GM21360 (cell line): Measurements from ENCODE around the gene BATF.

Experiments
- ATAC-seq: cut with Tn5 transposase; IDR thresholded peaks from one replicate; pipeline ENCODE4 v1.9.1; 2021; ENCODE audit warnings: mild to moderate bottlenecking, moderate library complexity; ENCODE audit not compliant: unreplicated experiment

The BATF gene

GRCh38 chr14:75531660-75532317 lies 9.5 kb downstream of the BATF start:
- no peak for ATAC-seq

- ATAC-seq: no peak
These were observed 11.7 kb downstream of the BATF start for GRCh38 chr14:75533791-75534555.

- no peak for ATAC-seq
These were observed 13.1 kb downstream of the BATF start for GRCh38 chr14:75535164-75535898.

GRCh38 chr14:75537071-75537470 lies 14.8 kb downstream of the BATF start:
- ATAC-seq: no peak

GRCh38 chr14:75539162-75539560 lies 16.9 kb downstream of the BATF start:
- no peak for ATAC-seq

- ATAC-seq: peak; percentile 38
These were observed 17.6 kb downstream of the BATF start for GRCh38 chr14:75539561-75540478.

- no peak for ATAC-seq
These were observed 18.2 kb downstream of the BATF start for GRCh38 chr14:75540479-75540851.

- peak; percentile 38 for ATAC-seq
These were observed 20.4 kb downstream of the BATF start for GRCh38 chr14:75542588-75543091.

GRCh38 chr14:75543253-75543652 lies 21.0 kb downstream of the BATF start:
- peak; percentile 3 for ATAC-seq

GRCh38 chr14:75543786-75544185 lies 21.5 kb downstream of the BATF start:
- ATAC-seq: no peak

GRCh38 chr14:75545907-75546306 lies 23.6 kb downstream of the BATF start:
- no peak for ATAC-seq

- ATAC-seq: no peak
These were observed 25.4 kb downstream of the BATF start for GRCh38 chr14:75547552-75548250.

GRCh38 chr14:75548544-75548943 lies 26.3 kb downstream of the BATF start:
- ATAC-seq: no peak

- ATAC-seq: peak; percentile 70
These were observed 26.9 kb downstream of the BATF start for GRCh38 chr14:75549169-75549568.

GRCh38 chr14:75551021-75551420 lies 28.8 kb downstream of the BATF start:
- no peak for ATAC-seq

- ATAC-seq: no peak
These were observed 30.9 kb downstream of the BATF start for GRCh38 chr14:75553157-75553556.

GRCh38 chr14:75553761-75554364 lies 31.6 kb downstream of the BATF start:
- ATAC-seq: no peak

GRCh38 chr14:75554482-75554881 lies 32.2 kb downstream of the BATF start:
- no peak for ATAC-seq

- ATAC-seq: no peak
These were observed 36.2 kb downstream of the BATF start for GRCh38 chr14:75558440-75558839.

GRCh38 chr14:75559045-75559444 lies 36.8 kb downstream of the BATF start:
- ATAC-seq: no peak
